DOHH2 (cell line): Measurements from ENCODE around the gene FEM1B.

Source experiments
- H3F3A ChIP-seq: fragments of 200-600 bp; sonication (generic), shearing (Covaris generic); 2 replicates; pipeline ENCODE4 v1.6.0; 2016; ENCODE audit warnings: antibody characterized with exemption, mild to moderate bottlenecking; ENCODE audit not compliant: control insufficient read depth, insufficient read depth
- H3K27ac ChIP-seq: fragments of 200-600 bp; sonication (generic); 2 replicates; pipeline ENCODE4 v1.5.1; 2014; ENCODE audit warnings: low read depth, mild to moderate bottlenecking, low read length, moderate library complexity
- H3K27me3 ChIP-seq: fragments of 200-600 bp; sonication (generic); 2 replicates; pipeline ENCODE4 v1.6.1; 2014; ENCODE audit warnings: mild to moderate bottlenecking, low read length, mixed read lengths; ENCODE audit not compliant: control insufficient read depth
- H3K36me3 ChIP-seq: fragments of 200-600 bp; sonication (generic); 2 replicates; pipeline ENCODE4 v1.6.1; 2014; ENCODE audit warnings: mild to moderate bottlenecking, low read length, moderate library complexity, mixed read lengths; ENCODE audit not compliant: control insufficient read depth
- H3K4me1 ChIP-seq: fragments of 200-600 bp; sonication (generic); 2 replicates; pipeline ENCODE4 v1.6.1; 2014; ENCODE audit warnings: mild to moderate bottlenecking, low read length, mixed read lengths; ENCODE audit not compliant: control insufficient read depth
- H3K4me2 ChIP-seq: fragments of 200-600 bp; sonication (generic); 2 replicates; pipeline ENCODE4 v1.6.0; 2014; ENCODE audit warnings: mild to moderate bottlenecking, low read length, moderate library complexity
- H3K4me3 ChIP-seq: fragments of 200-600 bp; sonication (generic); 2 replicates; pipeline ENCODE4 v1.5.1; 2014; ENCODE audit warnings: mild to moderate bottlenecking, low read length, mixed read lengths
- H3K79me2 ChIP-seq: fragments of 200-600 bp; sonication (generic); 2 replicates; pipeline ENCODE4 v1.6.1; 2014; ENCODE audit warnings: mild to moderate bottlenecking, low read length, mixed read lengths; ENCODE audit not compliant: control insufficient read depth
- H3K9me2 ChIP-seq: fragments of 200-600 bp; sonication (generic); replicated peaks from 2 replicates; pipeline ENCODE4 v1.6.1; 2014; ENCODE audit warnings: mild to moderate bottlenecking, low read length, mixed read lengths; ENCODE audit not compliant: control insufficient read depth
- H3K9me3 ChIP-seq: fragments of 200-600 bp; sonication (generic); 2 replicates; pipeline ENCODE4 v1.6.1; 2014; ENCODE audit warnings: antibody characterized with exemption, low read length, mixed read lengths; ENCODE audit not compliant: control insufficient read depth, insufficient read depth
- H4K20me1 ChIP-seq: fragments of 200-600 bp; sonication (generic); 2 replicates; pipeline ENCODE4 v1.6.0; 2014; ENCODE audit warnings: low read depth, mild to moderate bottlenecking, antibody characterized with exemption, low read length, moderate library complexity; ENCODE audit not compliant: control insufficient read depth, insufficient read depth
- EZH2phosphoT487 ChIP-seq: fragments of 200-600 bp; sonication (generic); IDR thresholded peaks from 2 replicates; pipeline ENCODE4 v1.6.1; 2017; ENCODE audit warnings: borderline replicate concordance, mild to moderate bottlenecking, antibody characterized with exemption, low read length, moderate library complexity, mixed read lengths
- TF ChIP-seq, protein P1 (sequence below): fragments of 200-600 bp; sonication (generic); IDR thresholded peaks from one replicate; pipeline ENCODE4 v1.5.1; 2014; ENCODE audit warnings: antibody characterized with exemption, mild to moderate bottlenecking, low read depth, low read length; ENCODE audit not compliant: poor library complexity, severe bottlenecking

FEM1B gene

DNA sequence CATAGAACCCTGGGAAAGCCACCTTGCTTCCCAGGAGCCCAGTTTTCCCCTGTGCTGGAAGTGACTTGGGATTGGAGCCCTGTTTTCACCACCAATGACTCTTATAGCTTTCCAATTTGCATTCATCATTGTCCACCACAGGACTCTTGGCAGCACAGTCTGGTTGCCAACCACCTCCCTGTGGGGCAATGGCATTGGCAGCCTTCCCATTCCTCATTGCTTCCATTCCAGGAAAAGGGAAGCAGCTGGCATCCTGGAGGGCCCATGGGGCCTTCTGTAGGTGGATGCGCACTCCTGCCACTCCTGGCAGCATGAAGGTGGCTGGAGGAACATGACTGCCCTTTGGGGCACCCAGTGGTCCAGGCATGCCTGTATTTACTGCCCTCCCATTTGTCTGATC lies 57.7 kb downstream of the FEM1B start:
- no peaks in the 10 kb centered on the region for H3K9me2 ChIP-seq
- H3K27me3 ChIP-seq, result peaks cover 5% of the 10 kb centered on the region; the same call in 1 of the 2 replicates
- no peak overlapping the region for H3K4me2 ChIP-seq
- H4K20me1 ChIP-seq, result no peaks in the 10 kb centered on the region
- H3K4me3 ChIP-seq, result no peak overlapping the region
- no peaks in the 10 kb centered on the region for H3K4me1 ChIP-seq
- TF ChIP-seq EZH2phosphoT487, result no peak
- TF ChIP-seq, protein P1, sequence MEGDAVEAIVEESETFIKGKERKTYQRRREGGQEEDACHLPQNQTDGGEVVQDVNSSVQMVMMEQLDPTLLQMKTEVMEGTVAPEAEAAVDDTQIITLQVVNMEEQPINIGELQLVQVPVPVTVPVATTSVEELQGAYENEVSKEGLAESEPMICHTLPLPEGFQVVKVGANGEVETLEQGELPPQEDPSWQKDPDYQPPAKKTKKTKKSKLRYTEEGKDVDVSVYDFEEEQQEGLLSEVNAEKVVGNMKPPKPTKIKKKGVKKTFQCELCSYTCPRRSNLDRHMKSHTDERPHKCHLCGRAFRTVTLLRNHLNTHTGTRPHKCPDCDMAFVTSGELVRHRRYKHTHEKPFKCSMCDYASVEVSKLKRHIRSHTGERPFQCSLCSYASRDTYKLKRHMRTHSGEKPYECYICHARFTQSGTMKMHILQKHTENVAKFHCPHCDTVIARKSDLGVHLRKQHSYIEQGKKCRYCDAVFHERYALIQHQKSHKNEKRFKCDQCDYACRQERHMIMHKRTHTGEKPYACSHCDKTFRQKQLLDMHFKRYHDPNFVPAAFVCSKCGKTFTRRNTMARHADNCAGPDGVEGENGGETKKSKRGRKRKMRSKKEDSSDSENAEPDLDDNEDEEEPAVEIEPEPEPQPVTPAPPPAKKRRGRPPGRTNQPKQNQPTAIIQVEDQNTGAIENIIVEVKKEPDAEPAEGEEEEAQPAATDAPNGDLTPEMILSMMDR, result no peak
- no peaks in the 10 kb centered on the region for H3K9me3 ChIP-seq
- no peaks in the 10 kb centered on the region for H3F3A ChIP-seq
- H3K27ac ChIP-seq, result no peak overlapping the region
- H3K79me2 ChIP-seq, result no peaks in the 10 kb centered on the region
- H3K36me3 ChIP-seq, result no peaks in the 10 kb centered on the region

DNA sequence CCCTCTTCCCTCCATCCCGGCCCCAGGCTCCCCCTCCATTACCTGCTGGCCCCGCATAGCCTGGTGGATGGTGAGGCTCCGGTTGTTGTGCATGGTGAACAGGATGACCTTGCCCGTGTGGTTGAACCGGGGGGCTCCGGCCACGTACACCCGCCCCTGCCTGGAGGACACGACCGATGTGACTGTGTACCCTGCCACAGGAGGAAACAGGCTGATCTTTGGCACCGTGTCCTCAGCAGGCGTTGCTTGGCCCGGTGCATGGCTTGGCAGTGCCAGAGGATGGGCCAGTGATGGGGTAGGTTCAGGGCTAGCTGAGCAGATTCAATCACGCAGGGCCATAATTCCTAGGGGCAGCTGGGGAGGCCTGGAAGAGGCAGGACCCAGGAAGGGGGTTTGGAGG lies 58.1 kb downstream of the FEM1B start:
- no peaks in the 10 kb centered on the region for H4K20me1 ChIP-seq
- no peaks in the 10 kb centered on the region for H3K4me1 ChIP-seq
- no peaks in the 10 kb centered on the region for H3K9me3 ChIP-seq
- no peak overlapping the region for H3K27ac ChIP-seq
- H3K27me3 ChIP-seq, result peaks cover 3% of the 10 kb centered on the region; the same call in 1 of the 2 replicates
- TF ChIP-seq EZH2phosphoT487, result no peak
- TF ChIP-seq, protein P1, result no peak
- no peaks in the 10 kb centered on the region for H3K79me2 ChIP-seq
- no peak overlapping the region for H3K4me2 ChIP-seq
- no peaks in the 10 kb centered on the region for H3K9me2 ChIP-seq
- H3K4me3 ChIP-seq, result no peak overlapping the region
- no peaks in the 10 kb centered on the region for H3F3A ChIP-seq
- H3K36me3 ChIP-seq, result no peaks in the 10 kb centered on the region

DNA sequence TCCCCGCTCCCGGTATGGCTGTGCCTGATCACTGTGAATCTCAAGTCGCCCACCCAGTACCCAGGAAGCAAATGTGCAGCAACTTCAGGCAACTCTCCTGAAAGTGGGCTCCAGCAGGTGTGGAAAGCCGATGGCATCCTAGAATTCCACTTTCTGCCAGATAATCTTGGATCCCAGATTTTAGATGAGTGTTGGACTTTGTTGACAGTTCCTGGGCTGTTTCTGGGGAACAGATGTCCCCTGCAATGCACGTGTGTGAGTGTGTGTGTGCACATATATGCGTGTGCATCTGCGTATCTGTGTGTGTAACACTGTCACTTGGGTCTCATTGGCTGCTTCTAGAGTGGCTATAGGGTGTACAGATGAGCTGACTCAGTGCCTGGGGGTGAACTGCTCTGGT lies 59.0 kb downstream of the FEM1B start:
- Histone ChIP-seq H3F3A (no peaks in the 10 kb centered on the region), H4K20me1 (no peaks in the 10 kb centered on the region), H3K4me3 (no peak overlapping the region), H3K9me3 (no peaks in the 10 kb centered on the region), H3K36me3 (no peaks in the 10 kb centered on the region), H3K4me2 (no peak overlapping the region), H3K79me2 (no peaks in the 10 kb centered on the region), H3K27ac (no peak overlapping the region), H3K9me2 (no peaks in the 10 kb centered on the region), H3K27me3 (peaks cover 9% of the 10 kb centered on the region; the same call in 1 of the 2 replicates), H3K4me1 (no peaks in the 10 kb centered on the region)
- TF ChIP-seq, protein P1, result no peak
- TF ChIP-seq EZH2phosphoT487, result no peak
